GM12872 (cell line): ENCODE data around the gene ANKRD11.

Experiments
- TF ChIP-seq, protein P1 (sequence below): IDR thresholded peaks from 3 replicates; pipeline ENCODE4 v1.5.1; 2011; ENCODE audit warnings: low read depth, mild to moderate bottlenecking, low read length, moderate library complexity; ENCODE audit not compliant: insufficient read depth

The ANKRD11 gene

DNA sequence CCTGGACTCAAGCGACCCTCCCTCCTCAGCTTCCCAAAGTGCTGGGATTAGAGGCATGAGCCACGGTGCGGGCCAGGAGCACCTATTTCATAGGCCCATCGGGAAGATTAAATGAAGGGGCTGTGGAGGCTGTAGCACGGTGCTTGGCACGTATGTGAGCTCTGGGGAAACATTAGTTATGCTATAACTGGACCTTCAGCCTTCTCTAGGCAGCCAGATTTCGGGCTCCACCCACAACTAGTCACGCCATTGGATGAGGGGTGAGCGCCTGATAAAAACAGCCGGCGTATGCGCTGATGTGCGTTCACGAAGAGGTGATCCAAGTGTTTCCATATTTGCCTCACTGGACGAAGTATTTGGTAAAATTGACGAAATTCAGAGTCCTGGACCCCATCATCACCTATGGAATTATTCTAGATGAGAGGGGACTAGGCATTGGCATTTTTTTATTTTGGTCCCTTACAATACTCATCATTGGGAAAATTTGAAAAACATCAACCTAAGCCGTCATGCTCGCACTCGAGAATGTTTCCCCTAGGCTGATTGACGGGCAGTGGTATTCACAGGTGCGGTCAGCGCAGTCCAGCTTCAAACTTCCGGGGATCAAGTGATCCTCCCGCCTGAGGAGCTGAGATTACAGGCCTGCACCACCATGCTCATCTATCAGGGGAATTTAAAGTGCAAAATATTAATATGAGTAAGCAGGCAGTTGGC, 1.8 kb upstream of the ANKRD11 start:
- TF ChIP-seq, protein P1, sequence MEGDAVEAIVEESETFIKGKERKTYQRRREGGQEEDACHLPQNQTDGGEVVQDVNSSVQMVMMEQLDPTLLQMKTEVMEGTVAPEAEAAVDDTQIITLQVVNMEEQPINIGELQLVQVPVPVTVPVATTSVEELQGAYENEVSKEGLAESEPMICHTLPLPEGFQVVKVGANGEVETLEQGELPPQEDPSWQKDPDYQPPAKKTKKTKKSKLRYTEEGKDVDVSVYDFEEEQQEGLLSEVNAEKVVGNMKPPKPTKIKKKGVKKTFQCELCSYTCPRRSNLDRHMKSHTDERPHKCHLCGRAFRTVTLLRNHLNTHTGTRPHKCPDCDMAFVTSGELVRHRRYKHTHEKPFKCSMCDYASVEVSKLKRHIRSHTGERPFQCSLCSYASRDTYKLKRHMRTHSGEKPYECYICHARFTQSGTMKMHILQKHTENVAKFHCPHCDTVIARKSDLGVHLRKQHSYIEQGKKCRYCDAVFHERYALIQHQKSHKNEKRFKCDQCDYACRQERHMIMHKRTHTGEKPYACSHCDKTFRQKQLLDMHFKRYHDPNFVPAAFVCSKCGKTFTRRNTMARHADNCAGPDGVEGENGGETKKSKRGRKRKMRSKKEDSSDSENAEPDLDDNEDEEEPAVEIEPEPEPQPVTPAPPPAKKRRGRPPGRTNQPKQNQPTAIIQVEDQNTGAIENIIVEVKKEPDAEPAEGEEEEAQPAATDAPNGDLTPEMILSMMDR, result no peak

DNA sequence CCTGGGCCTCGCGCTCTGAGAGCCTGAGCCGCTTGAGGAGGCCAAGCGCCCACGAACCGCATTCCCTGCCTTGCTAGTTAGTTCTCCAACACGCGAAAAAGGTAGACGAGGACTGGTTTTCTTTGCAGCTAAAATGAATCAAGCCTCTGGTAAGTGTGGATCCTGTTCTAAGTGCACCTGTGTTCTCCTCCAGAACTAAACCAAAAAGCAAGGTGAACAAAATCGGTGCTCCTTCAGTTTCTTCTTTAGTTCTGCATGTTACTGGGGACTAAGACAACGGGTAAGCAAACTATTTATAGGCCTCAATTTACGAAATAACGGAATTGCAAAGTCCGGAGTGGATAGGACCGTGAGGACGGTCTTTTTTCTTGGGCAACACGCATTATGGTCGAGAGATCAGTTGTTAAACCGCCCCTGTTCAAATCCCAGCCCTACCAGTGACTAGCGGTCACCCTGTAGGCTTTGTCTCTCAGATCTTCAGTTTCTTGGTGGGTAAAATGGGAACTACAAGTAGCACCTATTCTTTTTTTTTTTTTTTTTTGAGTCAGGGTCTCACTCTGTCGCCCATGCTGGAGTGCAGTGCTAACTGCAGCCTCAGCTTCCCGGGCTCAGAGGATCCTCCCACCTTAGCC, 993 bp upstream of the ANKRD11 start:
- TF ChIP-seq, protein P1, result peak; percentile 19; the same call in 1 of the 3 replicates

DNA sequence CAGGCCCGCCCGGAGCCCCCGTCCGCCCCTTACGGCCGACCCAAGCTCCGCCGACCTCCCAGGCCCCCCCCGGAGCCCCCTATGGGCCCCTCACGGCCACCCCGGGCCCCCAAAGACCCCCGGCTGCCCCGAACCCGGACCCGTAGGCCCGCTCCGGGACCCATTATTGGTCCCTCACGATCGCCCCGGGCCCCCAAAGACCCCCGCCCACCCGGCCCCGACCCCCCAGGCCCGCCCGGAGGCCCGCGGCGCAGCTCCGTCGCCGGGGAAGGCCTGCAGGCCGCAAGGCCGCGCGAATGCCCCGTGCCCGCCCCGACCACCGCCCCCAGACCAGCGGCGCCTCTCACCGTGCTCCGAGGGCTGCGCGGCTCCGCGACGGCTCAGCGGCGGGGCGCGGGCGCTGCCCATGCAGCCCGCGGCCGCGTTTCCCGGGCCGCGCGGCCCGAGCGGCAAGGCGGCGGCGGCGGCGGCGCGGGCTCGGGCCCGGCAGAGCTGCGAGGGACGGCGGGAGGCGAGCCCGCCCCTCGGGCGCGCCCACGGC, 393 bp downstream of the ANKRD11 start:
- TF ChIP-seq, protein P1, result no peak

DNA sequence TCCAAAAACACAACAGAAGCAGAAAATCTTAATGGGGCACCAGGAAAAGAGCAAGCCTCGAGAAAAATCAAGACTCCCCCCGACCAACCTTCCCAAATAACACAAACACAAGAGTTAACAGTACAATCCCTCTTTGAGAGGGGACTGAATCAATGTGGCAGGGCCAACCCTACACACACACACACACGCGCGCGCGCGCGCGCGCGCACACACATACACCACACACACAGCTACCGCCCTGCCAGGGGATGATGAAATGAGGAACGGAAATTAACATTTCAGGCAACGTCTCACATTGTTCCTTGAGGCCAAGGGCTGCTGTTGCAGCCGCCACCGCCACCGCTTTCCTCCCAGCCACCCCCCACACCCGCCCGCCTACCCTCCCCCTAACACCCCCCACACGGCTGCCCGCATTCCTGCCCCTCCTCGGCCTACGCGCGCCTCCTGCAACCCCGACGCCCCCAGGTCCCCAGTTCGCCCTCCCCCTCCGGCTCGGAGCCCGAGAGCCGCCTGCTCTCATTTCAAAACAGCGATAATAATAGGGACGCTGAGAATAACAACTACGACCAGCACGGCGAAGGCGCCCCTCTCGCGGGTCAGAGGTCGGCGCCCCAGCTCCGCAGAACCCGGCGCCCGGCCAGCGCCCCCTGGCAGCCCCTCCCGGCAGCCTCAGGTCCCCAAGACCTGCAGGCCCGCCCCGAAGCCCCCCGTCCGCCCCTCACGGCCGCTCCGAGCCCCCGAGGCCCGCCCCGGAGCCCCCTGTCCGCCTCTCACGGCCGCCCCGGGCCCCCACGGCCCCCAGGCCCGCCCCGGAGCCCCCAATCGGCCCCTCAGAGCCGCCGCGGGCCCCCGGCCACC, 1.1 kb downstream of the ANKRD11 start:
- TF ChIP-seq, protein P1, result peak; percentile 32; the same call in 1 of the 3 replicates

DNA sequence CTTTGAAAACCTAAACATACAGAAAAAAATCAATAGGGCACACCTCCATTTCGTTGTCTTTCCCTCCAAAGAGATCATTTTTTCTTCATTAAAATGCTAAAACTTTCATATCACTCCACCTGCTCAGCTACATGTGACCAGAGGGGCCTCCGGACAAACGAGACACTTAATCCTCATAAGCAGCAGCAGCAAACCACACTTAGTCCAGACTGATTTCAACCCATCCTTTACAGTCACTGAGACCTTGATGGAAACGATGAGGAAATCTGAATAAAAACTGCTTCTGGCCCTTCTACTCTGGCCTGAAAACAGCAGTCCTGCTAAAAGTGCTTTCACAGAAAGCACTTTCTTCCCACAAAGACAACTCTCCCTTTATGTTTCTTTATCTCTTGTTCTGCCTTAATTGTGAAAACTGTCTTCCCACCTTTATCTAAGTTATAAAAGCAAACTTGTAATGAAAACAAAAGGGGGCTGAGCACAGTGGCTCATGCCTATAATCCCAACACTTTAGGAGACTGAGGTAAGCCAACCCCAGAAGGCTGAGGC, 4.6 kb downstream of the ANKRD11 start:
- TF ChIP-seq, protein P1, result no peak

DNA sequence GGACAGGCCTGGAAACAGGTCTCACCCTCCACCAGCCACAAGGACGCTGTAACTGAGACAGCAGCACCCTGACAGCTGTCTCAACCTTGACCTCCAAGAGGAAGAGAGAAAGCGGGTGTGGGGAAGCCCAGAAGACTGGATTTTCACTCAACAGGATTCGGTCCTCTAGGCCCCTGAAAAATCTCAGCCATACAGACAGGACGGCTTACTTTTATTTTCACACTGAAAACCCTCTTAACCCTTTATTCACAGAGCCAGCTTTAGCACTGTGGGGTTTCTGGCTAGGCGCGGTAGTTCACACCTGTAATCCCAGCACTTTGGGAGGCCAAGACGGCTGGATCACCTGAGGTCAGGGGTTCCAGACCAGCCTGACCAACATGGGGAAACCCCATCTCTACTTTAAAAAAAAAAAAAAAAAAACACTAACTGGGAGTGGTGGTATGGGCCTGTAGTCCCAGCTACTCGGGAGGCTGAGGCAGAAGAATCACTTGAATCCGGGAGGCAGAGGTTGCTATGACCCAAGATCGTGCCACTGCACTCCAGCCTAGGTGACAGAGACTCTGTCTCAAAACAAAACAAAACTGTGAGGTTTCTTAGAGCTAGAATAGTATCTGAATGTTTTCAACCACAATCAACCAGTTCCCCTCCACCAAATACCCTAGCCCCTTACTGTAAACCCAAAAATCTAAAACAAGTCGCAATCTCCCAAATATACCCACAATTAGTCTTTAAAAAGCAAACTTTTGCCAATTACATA, 5.3 kb downstream of the ANKRD11 start:
- TF ChIP-seq, protein P1, result no peak
